ENCODE measurements around the gene ITM2A.

ITM2A gene

DNA sequence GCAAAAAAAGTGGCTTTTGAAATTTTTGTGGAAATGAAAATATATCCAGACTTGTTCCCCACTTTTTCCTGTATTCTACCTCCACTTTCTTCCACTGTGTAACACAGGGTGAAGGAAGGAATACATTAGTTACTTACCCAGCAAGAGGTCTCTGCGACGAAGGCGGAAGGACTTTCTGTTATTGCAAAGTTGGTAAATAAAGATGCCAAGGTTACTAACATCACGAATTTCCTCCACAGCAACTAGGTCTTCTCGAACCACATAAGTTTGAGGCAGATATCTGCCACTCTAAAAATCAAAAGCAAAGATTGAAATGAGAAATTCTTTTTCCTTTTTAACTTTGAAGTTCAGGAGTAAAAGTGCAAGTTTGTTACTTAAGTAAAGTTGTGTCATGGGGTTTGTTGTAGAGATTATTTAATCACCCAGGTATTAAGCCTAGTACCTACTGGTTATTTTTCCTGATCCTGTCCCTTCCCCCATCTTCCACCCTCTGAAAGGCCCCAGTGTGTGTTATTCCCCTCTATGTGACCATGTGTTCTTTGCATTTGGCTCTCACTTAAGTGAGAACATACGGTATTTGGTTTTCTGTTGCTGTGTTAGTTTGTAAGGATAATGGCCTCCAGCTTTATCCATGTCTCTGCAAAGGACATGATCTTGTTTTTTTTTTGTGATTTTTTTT lies 5.8 kb downstream of the ITM2A start (continued):
- TF ChIP-seq ZEB2 (tag by site-specific recombination; IDR thresholded peaks at IDR 0.05): no peak
- no peak for TF ChIP-seq ZNF155 (tag by site-specific recombination; IDR thresholded peaks at IDR 0.05)
- TF ChIP-seq SP7 (tag by site-specific recombination; IDR thresholded peaks at IDR 0.05): no peak
- no peak for TF ChIP-seq ZNF600 (tag by site-specific recombination; IDR thresholded peaks at IDR 0.05)
- no peak for TF ChIP-seq ZBTB21 (tag by site-specific recombination; IDR thresholded peaks at IDR 0.05)
- no peak for TF ChIP-seq BCL6B (tag by site-specific recombination; IDR thresholded peaks at IDR 0.05)
- TF ChIP-seq ZNF133 (tag by site-specific recombination; IDR thresholded peaks at IDR 0.05): no peak
- TF ChIP-seq, protein P1, sequence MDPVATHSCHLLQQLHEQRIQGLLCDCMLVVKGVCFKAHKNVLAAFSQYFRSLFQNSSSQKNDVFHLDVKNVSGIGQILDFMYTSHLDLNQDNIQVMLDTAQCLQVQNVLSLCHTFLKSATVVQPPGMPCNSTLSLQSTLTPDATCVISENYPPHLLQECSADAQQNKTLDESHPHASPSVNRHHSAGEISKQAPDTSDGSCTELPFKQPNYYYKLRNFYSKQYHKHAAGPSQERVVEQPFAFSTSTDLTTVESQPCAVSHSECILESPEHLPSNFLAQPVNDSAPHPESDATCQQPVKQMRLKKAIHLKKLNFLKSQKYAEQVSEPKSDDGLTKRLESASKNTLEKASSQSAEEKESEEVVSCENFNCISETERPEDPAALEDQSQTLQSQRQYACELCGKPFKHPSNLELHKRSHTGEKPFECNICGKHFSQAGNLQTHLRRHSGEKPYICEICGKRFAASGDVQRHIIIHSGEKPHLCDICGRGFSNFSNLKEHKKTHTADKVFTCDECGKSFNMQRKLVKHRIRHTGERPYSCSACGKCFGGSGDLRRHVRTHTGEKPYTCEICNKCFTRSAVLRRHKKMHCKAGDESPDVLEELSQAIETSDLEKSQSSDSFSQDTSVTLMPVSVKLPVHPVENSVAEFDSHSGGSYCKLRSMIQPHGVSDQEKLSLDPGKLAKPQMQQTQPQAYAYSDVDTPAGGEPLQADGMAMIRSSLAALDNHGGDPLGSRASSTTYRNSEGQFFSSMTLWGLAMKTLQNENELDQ (tag by site-specific recombination; IDR thresholded peaks at IDR 0.05; ENCODE audit: low read depth): no peak

DNA sequence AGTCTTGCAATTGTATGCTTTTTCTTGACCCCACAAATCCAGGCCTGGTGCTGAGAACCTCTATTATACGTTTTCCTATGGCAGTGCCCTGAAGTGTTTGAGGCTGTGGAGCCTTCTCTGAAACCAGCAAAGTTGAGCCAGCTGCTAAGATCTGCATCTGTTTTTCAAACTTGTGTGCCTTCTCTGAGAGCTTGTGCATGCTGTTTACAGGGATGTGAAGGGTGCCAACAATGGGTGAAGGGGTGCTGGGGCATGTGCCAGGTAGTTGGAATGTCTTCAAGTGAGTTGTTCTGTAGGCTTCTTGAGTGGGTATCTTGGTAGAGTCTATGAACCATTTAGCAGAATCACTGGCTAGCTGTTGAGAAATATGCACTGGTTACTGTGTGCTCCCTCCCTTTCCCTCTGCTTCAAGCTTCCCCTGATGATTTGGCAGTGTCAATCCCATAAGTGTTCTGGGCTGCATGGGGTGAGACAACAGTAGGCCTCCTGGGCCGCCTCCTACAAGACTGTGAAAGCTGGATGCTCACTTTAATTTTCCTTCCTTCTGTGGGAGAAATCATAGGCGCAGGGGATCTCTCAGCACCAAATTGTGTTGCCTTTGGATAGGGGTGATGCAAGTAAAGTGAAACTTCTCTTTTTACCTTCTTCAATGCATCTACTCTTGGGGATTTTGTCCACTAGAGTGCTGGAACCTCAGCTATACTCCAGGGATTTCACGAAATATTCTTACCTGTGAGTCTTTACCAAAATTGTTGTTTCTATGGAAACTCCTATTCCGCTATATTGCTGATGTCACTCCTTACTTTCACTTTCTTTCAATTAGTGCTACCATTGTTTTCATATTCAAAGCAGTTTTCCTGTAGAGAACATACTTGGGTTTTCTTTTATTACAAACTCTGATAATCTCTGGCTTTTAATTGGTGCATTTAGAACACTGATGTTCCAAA lies 30.0 kb downstream of the ITM2A start:
- ChIA-PET POLR2A (no interaction called here), CTCF (no interaction called here)
- H3K36me3 ChIP-seq (ENCODE audit: control insufficient read depth in 2 of 2, insufficient read depth in 1 of 2, low read length in 2 of 2): no peaks in the 10 kb centered on the region
- TF ChIP-seq, protein P2, sequence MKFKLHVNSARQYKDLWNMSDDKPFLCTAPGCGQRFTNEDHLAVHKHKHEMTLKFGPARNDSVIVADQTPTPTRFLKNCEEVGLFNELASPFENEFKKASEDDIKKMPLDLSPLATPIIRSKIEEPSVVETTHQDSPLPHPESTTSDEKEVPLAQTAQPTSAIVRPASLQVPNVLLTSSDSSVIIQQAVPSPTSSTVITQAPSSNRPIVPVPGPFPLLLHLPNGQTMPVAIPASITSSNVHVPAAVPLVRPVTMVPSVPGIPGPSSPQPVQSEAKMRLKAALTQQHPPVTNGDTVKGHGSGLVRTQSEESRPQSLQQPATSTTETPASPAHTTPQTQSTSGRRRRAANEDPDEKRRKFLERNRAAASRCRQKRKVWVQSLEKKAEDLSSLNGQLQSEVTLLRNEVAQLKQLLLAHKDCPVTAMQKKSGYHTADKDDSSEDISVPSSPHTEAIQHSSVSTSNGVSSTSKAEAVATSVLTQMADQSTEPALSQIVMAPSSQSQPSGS (tag by site-specific recombination; IDR thresholded peaks at IDR 0.05; ENCODE audit: low read depth): no peak
- TF ChIP-seq HOXD13 (CRISPR knock-in tag; IDR thresholded peaks at IDR 0.05; ENCODE audit: borderline replicate concordance) (no peak), ZNF488 (tag by site-specific recombination; IDR thresholded peaks at IDR 0.05) (no peak)
- H3K27ac ChIP-seq (ENCODE audit: extremely low read depth, low read depth, low read length): no peak overlapping the region
- no peak overlapping the region for H3K4me3 ChIP-seq (ENCODE audit: low read depth, low read length)
- no peaks in the 10 kb centered on the region for H3K4me1 ChIP-seq (ENCODE audit: control insufficient read depth, insufficient read depth, low read length)
- H3K9me3 ChIP-seq (ENCODE audit: control insufficient read depth, insufficient read depth, low read depth, low read length): no peaks in the 10 kb centered on the region; the same call in 1 of the 2 replicates

- Histone ChIP-seq H3K4me3 (ENCODE audit: low read depth, low read length) (no peak overlapping the region), H3K36me3 (ENCODE audit: control insufficient read depth in 2 of 2, insufficient read depth in 1 of 2, low read length in 2 of 2) (no peaks in the 10 kb centered on the region), H3K4me1 (ENCODE audit: control insufficient read depth, insufficient read depth, low read length) (no peaks in the 10 kb centered on the region), H3K27ac (ENCODE audit: extremely low read depth, low read depth, low read length) (no peak overlapping the region), H3K9me3 (ENCODE audit: control insufficient read depth, insufficient read depth, low read depth, low read length) (no peaks in the 10 kb centered on the region)
- ChIA-PET POLR2A (no interaction called here), CTCF (no interaction called here)
- TF ChIP-seq ZBTB10 (tag by site-specific recombination; IDR thresholded peaks at IDR 0.05) (no peak), ZNF121 (tag by site-specific recombination; IDR thresholded peaks at IDR 0.05) (no peak), ZNF302 (tag by site-specific recombination; IDR thresholded peaks at IDR 0.05; ENCODE audit: low read depth) (no peak), ZNF148 (tag by site-specific recombination; IDR thresholded peaks at IDR 0.05; ENCODE audit: borderline replicate concordance) (no peak), ZNF394 (tag by site-specific recombination; IDR thresholded peaks at IDR 0.05; ENCODE audit: borderline replicate concordance) (no peak), HOXC10 (CRISPR knock-in tag; IDR thresholded peaks at IDR 0.05) (no peak), RBAK (tag by site-specific recombination; IDR thresholded peaks at IDR 0.05) (no peak), ZNF585B (tag by site-specific recombination; IDR thresholded peaks at IDR 0.05) (no peak), ZNF239 (tag by site-specific recombination; IDR thresholded peaks at IDR 0.05) (no peak)
Measured at GRCh38 chrX:79330022-79330421, 37.1 kb downstream of the ITM2A start.
